Activated CD4-positive, alpha-beta memory T cell treated with anti-CD3 and anti-CD28 coated beads, Interleukin-2, amount 10 ng/mL, durations not matched to agents 7 days and 5 days (primary cell): Measurements from ENCODE around the gene GLI3. TPM values are rescaled to one million over a fixed set of nuclear protein-coding genes. Genes with fewer than 3 reads are reported as not detected.

Source experiments
- CTCF ChIA-PET: fragments of 350-600 bp; sonication (Branson Sonifier 250); formaldehyde crosslinking; loops from one replicate; lab custom pipeline; 2021; ENCODE audit warnings: antibody characterized with exemption, inconsistent platforms; lab: Charles Lee
- POLR2A ChIA-PET: fragments of 350-600 bp; sonication (Branson Sonifier 250); formaldehyde crosslinking; loops from one replicate; lab custom pipeline; 2021; ENCODE audit warnings: antibody characterized with exemption; lab: Charles Lee
- DNase-seq: peaks from one replicate; pipeline ENCODE4 v3.0.0-alpha.2; 2020
- H3K27ac Mint-ChIP-seq: one replicate; pipeline ENCODE4 v1.8.0; 2021; ENCODE audit warnings: mild to moderate bottlenecking, mixed read lengths
- H3K27me3 Mint-ChIP-seq: one replicate; pipeline ENCODE4 v1.8.0; 2021; ENCODE audit warnings: mixed read lengths
- H3K36me3 Mint-ChIP-seq: one replicate; pipeline ENCODE4 v1.8.0; 2021; ENCODE audit warnings: low read depth, mixed read lengths
- H3K4me1 Mint-ChIP-seq: one replicate; pipeline ENCODE4 v1.8.0; 2021; ENCODE audit warnings: mixed read lengths
- H3K4me3 Mint-ChIP-seq: one replicate; pipeline ENCODE4 v1.8.0; 2021; ENCODE audit warnings: mild to moderate bottlenecking, mixed read lengths
- H3K9me3 Mint-ChIP-seq: one replicate; pipeline ENCODE4 v1.8.0; 2021; ENCODE audit warnings: mixed read lengths
- total RNA-seq, 2 experiments: library from RNA; stranded (reverse); gene quantifications; one replicate each; pipeline ENCODE4 v1.2.3, GENCODE V29; 2021

The GLI3 gene
- total RNA-seq, 2 experiments from 2014 or later = not detected

- Mint-ChIP-seq H3K36me3 (no peaks in the 10 kb centered on the region), H3K27me3 (no peaks in the 10 kb centered on the region), H3K9me3 (no peaks in the 10 kb centered on the region), H3K27ac (no peak overlapping the region), H3K4me1 (no peaks in the 10 kb centered on the region), H3K4me3 (no peak overlapping the region)
- DNase-seq = no peak
- ChIA-PET POLR2A (no interaction called here), CTCF (no interaction called here)
These were observed 81.3 kb downstream of the GLI3 start for GRCh38 chr7:42155584-42156290.

GRCh38 chr7:42154173-42154572, 82.8 kb downstream of the GLI3 start:
- ChIA-PET CTCF (no interaction called here), POLR2A (no interaction called here)
- Mint-ChIP-seq H3K9me3 (no peaks in the 10 kb centered on the region), H3K4me3 (no peak overlapping the region), H3K36me3 (no peaks in the 10 kb centered on the region), H3K27ac (no peak overlapping the region), H3K27me3 (no peaks in the 10 kb centered on the region), H3K4me1 (no peaks in the 10 kb centered on the region)
- no peak for DNase-seq

- no peak overlapping the region for H3K27ac Mint-ChIP-seq
- H3K27me3 Mint-ChIP-seq = no peaks in the 10 kb centered on the region
- no peak overlapping the region for H3K4me3 Mint-ChIP-seq
- no peak for DNase-seq
- POLR2A ChIA-PET = no interaction called here
- H3K36me3 Mint-ChIP-seq = no peaks in the 10 kb centered on the region
- H3K9me3 Mint-ChIP-seq = no peaks in the 10 kb centered on the region
- no peaks in the 10 kb centered on the region for H3K4me1 Mint-ChIP-seq
- CTCF ChIA-PET = no interaction called here
These were observed 84.4 kb downstream of the GLI3 start for GRCh38 chr7:42152329-42153205.

- ChIA-PET CTCF (no interaction called here), POLR2A (no interaction called here)
- Mint-ChIP-seq H3K36me3 (no peaks in the 10 kb centered on the region), H3K4me3 (no peak overlapping the region), H3K4me1 (no peaks in the 10 kb centered on the region), H3K9me3 (no peaks in the 10 kb centered on the region), H3K27me3 (no peaks in the 10 kb centered on the region), H3K27ac (no peak overlapping the region)
- no peak for DNase-seq
These were observed 85.7 kb downstream of the GLI3 start for GRCh38 chr7:42151309-42151708.

- Mint-ChIP-seq H3K36me3 (no peaks in the 10 kb centered on the region), H3K9me3 (no peaks in the 10 kb centered on the region), H3K4me3 (no peak overlapping the region), H3K27ac (no peak overlapping the region), H3K4me1 (no peaks in the 10 kb centered on the region), H3K27me3 (no peaks in the 10 kb centered on the region)
- CTCF ChIA-PET = no interaction called here
- no peak for DNase-seq
- POLR2A ChIA-PET = no interaction called here
These were observed 91.5 kb downstream of the GLI3 start for GRCh38 chr7:42145539-42145938.

- no peaks in the 10 kb centered on the region for H3K4me1 Mint-ChIP-seq
These were observed 92.4 kb downstream of the GLI3 start for GRCh38 chr7:42144604-42145003.

GRCh38 chr7:42143711-42144600, 93.1 kb downstream of the GLI3 start:
- DNase-seq = no peak
- Mint-ChIP-seq H3K4me3 (no peak overlapping the region), H3K36me3 (no peaks in the 10 kb centered on the region), H3K27me3 (no peaks in the 10 kb centered on the region), H3K9me3 (no peaks in the 10 kb centered on the region), H3K4me1 (no peaks in the 10 kb centered on the region), H3K27ac (no peak overlapping the region)
- ChIA-PET CTCF (no interaction called here), POLR2A (no interaction called here)

More at GRCh38 chr7:42144604-42145003, 92.4 kb downstream of the GLI3 start:
- DNase-seq = no peak
- ChIA-PET POLR2A (no interaction called here), CTCF (no interaction called here)
- no peak overlapping the region for H3K27ac Mint-ChIP-seq
- no peak overlapping the region for H3K4me3 Mint-ChIP-seq
- H3K27me3 Mint-ChIP-seq = no peaks in the 10 kb centered on the region
- no peaks in the 10 kb centered on the region for H3K36me3 Mint-ChIP-seq
- H3K9me3 Mint-ChIP-seq = no peaks in the 10 kb centered on the region

- CTCF ChIA-PET = no interaction called here
- H3K4me3 Mint-ChIP-seq = no peak overlapping the region
- POLR2A ChIA-PET = no interaction called here
- no peak overlapping the region for H3K27ac Mint-ChIP-seq
- H3K27me3 Mint-ChIP-seq = no peaks in the 10 kb centered on the region
- H3K4me1 Mint-ChIP-seq = no peaks in the 10 kb centered on the region
- H3K36me3 Mint-ChIP-seq = no peaks in the 10 kb centered on the region
- H3K9me3 Mint-ChIP-seq = no peaks in the 10 kb centered on the region
- DNase-seq = no peak
These were observed 94.9 kb downstream of the GLI3 start for GRCh38 chr7:42142089-42142488.

GRCh38 chr7:42139751-42140150, 97.3 kb downstream of the GLI3 start:
- POLR2A ChIA-PET = no interaction called here
- no peak for DNase-seq
- no peaks in the 10 kb centered on the region for H3K9me3 Mint-ChIP-seq
- H3K36me3 Mint-ChIP-seq = no peaks in the 10 kb centered on the region
- H3K27ac Mint-ChIP-seq = no peak overlapping the region
- no peak overlapping the region for H3K4me3 Mint-ChIP-seq
- CTCF ChIA-PET = no interaction called here
- no peaks in the 10 kb centered on the region for H3K27me3 Mint-ChIP-seq
- H3K4me1 Mint-ChIP-seq = no peaks in the 10 kb centered on the region

GRCh38 chr7:42138691-42139090, 98.3 kb downstream of the GLI3 start:
- no peaks in the 10 kb centered on the region for H3K27me3 Mint-ChIP-seq
- no peaks in the 10 kb centered on the region for H3K36me3 Mint-ChIP-seq
- H3K9me3 Mint-ChIP-seq = no peaks in the 10 kb centered on the region
- no peak overlapping the region for H3K27ac Mint-ChIP-seq
- ChIA-PET CTCF (no interaction called here), POLR2A (no interaction called here)
- no peak for DNase-seq
- H3K4me3 Mint-ChIP-seq = no peak overlapping the region
- H3K4me1 Mint-ChIP-seq = no peaks in the 10 kb centered on the region

- no peaks in the 10 kb centered on the region for H3K27me3 Mint-ChIP-seq
- POLR2A ChIA-PET = no interaction called here
- CTCF ChIA-PET = no interaction called here
- no peak for DNase-seq
- no peaks in the 10 kb centered on the region for H3K9me3 Mint-ChIP-seq
- no peak overlapping the region for H3K4me3 Mint-ChIP-seq
- no peaks in the 10 kb centered on the region for H3K36me3 Mint-ChIP-seq
- H3K27ac Mint-ChIP-seq = no peak overlapping the region
- H3K4me1 Mint-ChIP-seq = no peaks in the 10 kb centered on the region
These were observed 99.1 kb downstream of the GLI3 start for GRCh38 chr7:42137941-42138340.

GRCh38 chr7:42137431-42137830, 99.6 kb downstream of the GLI3 start:
- Mint-ChIP-seq H3K36me3 (no peaks in the 10 kb centered on the region), H3K27ac (no peak overlapping the region), H3K4me1 (no peaks in the 10 kb centered on the region), H3K4me3 (no peak overlapping the region), H3K9me3 (no peaks in the 10 kb centered on the region), H3K27me3 (no peaks in the 10 kb centered on the region)
- ChIA-PET POLR2A (no interaction called here), CTCF (no interaction called here)
- DNase-seq = no peak

GRCh38 chr7:42135728-42136127, 101.3 kb downstream of the GLI3 start:
- ChIA-PET CTCF (no interaction called here), POLR2A (no interaction called here)
- no peaks in the 10 kb centered on the region for H3K4me1 Mint-ChIP-seq
- no peak overlapping the region for H3K27ac Mint-ChIP-seq
- H3K36me3 Mint-ChIP-seq = no peaks in the 10 kb centered on the region
- no peaks in the 10 kb centered on the region for H3K9me3 Mint-ChIP-seq
- H3K27me3 Mint-ChIP-seq = no peaks in the 10 kb centered on the region
- H3K4me3 Mint-ChIP-seq = no peak overlapping the region
- DNase-seq = no peak
